ENCODE results near the gene UNK. TPM values are rescaled to one million over a fixed set of nuclear protein-coding genes. Genes with fewer than 3 reads are reported as not detected.

UNK gene
- total RNA-seq, 1 donor from 2014 or later = 61.2 TPM

DNA sequence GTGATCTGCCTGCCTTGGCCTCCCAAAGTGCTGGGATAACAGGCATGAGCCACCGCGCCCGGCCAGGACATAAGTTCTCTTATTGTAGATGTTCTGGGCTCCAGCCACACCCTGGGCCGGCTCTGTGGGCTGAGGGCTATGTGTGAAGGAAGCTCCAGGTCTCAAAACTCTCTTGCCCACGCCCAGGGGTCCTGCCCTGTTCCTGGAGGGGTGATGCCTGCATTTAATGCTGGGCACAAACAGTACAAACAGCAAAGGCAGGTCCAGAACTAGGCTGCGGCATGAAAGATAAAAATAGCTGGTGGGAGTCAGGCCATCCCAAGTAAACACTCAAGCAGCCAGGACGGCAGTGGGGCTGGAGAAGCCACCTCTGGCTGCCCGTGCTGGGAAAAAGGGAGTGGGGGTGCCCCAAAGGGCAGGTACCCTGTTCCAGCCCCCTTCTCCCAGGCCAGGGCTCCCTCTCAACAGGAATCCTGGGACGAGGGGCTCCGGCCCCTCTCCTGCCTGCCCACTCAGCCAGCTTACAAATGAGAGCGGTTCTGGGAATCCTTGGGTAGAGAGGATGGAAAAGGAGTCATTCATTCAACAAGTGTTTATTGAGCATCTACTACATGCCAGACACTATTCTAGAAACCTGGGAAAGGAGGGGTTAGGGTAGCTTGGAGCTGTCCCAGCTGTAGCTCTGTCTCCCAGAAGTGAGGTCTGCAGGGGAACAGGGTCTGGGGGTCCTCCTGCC is 89.1 kb downstream of the UNK start:
- CTCF ChIA-PET = interaction anchor here (0.6 kb wide), 1 partner anchor 9 kb away, joined by 4 read pairs; no protein-coding TSS in a partner anchor
- Mint-ChIP-seq H3K9me3 (no peaks in the 10 kb centered on the region), H3K4me1 (peaks cover 25% of the 10 kb centered on the region)

DNA sequence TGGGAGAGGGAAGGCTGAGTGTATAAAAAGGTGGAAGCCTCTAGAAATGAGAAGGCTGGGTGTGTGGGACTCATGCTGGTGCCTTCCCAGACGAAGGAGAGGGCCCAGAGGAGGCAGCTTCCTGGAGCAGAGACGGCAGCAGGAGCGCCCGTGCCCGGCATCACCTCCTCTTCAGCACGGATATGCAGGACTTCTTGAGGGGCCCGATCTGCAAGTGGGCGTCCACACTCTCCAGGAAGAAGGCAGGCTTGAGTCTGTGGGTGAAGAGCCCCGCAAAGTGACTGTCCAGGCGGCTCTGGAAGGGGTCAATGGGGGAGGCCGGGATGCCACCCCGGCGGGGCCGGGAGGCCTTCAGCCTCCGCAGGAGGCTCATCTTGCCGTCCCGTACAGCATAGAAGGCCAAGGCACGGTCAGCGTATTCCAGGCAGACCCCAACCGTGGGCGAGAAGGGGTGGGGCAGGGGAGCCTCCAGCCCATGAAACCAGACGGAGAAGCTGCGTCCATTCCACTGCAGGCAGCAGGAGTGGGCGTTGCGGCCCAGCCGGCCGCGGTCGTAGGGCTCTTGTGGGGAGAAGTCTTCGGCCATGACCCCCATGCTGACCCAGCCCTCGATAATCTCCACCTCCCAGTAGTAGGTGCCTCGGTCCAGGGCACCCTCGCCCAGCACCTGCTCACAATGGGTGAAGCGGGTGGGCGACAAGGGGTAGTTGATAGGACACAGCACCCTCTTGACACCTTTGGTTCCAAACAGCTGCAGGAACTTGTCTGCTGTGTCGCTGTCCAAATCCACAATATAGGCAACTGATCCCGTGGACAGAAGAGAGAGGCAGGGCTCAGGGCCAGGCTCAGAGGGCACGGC is 89.9 kb downstream of the UNK start:
- CTCF ChIA-PET = interaction anchor here (0.6 to 2.1 kb wide), 2 partner anchors 9 to 10 kb away, joined by 4 to 9 read pairs; no protein-coding TSS in a partner anchor
- ATAC-seq (ENCODE audit: low read depth) = no peak
- Mint-ChIP-seq H3K27me3 (no peaks in the 10 kb centered on the region), H3K9me3 (no peaks in the 10 kb centered on the region), H3K27ac (no peak overlapping the region), H3K4me3 (no peak overlapping the region), H3K4me1 (peaks cover 28% of the 10 kb centered on the region), H3K36me3 (ENCODE audit: low read depth) (no peaks in the 10 kb centered on the region)
- POLR2A ChIA-PET = interaction anchor here (0.8 to 7.1 kb wide), 3 partner anchors 17 to 97 kb away, joined by 3 to 129 read pairs (median 44); partner anchors contain the start of gene WBP2
- intact Hi-C loops (cut with micrococcal nuclease) = loop anchor here (5.0 kb wide), 1 partner anchor 32 kb away; the partner anchor contains the start of gene UNC13D
- TF ChIP-seq, protein P1, sequence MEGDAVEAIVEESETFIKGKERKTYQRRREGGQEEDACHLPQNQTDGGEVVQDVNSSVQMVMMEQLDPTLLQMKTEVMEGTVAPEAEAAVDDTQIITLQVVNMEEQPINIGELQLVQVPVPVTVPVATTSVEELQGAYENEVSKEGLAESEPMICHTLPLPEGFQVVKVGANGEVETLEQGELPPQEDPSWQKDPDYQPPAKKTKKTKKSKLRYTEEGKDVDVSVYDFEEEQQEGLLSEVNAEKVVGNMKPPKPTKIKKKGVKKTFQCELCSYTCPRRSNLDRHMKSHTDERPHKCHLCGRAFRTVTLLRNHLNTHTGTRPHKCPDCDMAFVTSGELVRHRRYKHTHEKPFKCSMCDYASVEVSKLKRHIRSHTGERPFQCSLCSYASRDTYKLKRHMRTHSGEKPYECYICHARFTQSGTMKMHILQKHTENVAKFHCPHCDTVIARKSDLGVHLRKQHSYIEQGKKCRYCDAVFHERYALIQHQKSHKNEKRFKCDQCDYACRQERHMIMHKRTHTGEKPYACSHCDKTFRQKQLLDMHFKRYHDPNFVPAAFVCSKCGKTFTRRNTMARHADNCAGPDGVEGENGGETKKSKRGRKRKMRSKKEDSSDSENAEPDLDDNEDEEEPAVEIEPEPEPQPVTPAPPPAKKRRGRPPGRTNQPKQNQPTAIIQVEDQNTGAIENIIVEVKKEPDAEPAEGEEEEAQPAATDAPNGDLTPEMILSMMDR (IDR thresholded peaks at IDR 0.05) = no peak
- DNase-seq = no peak

More for the DNA sequence above, 89.1 kb downstream of the UNK start:
- H3K4me3 Mint-ChIP-seq = no peak overlapping the region
- H3K27ac Mint-ChIP-seq = no peak overlapping the region
- ATAC-seq (ENCODE audit: low read depth) (no peak), DNase-seq (no peak)
- POLR2A ChIA-PET = interaction anchor here (0.6 to 7.1 kb wide), 3 partner anchors 10 to 94 kb away, joined by 3 to 129 read pairs (median 5); partner anchors contain the start of gene WBP2
- no peaks in the 10 kb centered on the region for H3K36me3 Mint-ChIP-seq (ENCODE audit: low read depth)
- no peaks in the 10 kb centered on the region for H3K27me3 Mint-ChIP-seq
- intact Hi-C loops (cut with micrococcal nuclease) = no loop called here
- TF ChIP-seq, protein P1 (IDR thresholded peaks at IDR 0.05) = no peak

Other genes with a start within 250 kb of the UNK start
- gene MYO15B, start 197.0 kb upstream of the UNK start, total RNA-seq = 207 and 264 TPM in 2 replicates
- gene SMIM5, start 151.4 kb upstream of the UNK start, total RNA-seq = 1.1 and 1.7 TPM in 2 replicates
- gene RECQL5, start 117.7 kb upstream of the UNK start, total RNA-seq = 55.9 and 65.4 TPM in 2 replicates
- 177 and 184 TPM in 2 replicates for gene SAP30BP, start 117.5 kb upstream of the UNK start, total RNA-seq
- gene ITGB4, start 63.3 kb upstream of the UNK start, total RNA-seq = 2.1 and 2.2 TPM in 2 replicates
- gene GALK1, start 19.6 kb upstream of the UNK start, total RNA-seq = 14.9 and 22.9 TPM in 2 replicates
- gene UNC13D, start 59.6 kb downstream of the UNK start, total RNA-seq = 90.4 and 102 TPM in 2 replicates
- gene WBP2, start 70.5 kb downstream of the UNK start, total RNA-seq = 66.0 and 68.7 TPM in 2 replicates
- gene TRIM47, start 93.8 kb downstream of the UNK start, total RNA-seq = 3.1 and 3.5 TPM in 2 replicates
- 20.0 and 22.4 TPM in 2 replicates for gene TRIM65, start 112.1 kb downstream of the UNK start, total RNA-seq
- 132 and 137 TPM in 2 replicates for gene MRPL38, start 120.1 kb downstream of the UNK start, total RNA-seq
- gene FBF1, start 156.2 kb downstream of the UNK start, total RNA-seq = 13.2 and 15.1 TPM in 2 replicates
- gene ACOX1, start 194.4 kb downstream of the UNK start, total RNA-seq = 23.3 and 25.8 TPM in 2 replicates
- 22.7 and 23.2 TPM in 2 replicates for gene TEN1, start 194.4 kb downstream of the UNK start, total RNA-seq
- 11.4 and 14.1 TPM in 2 replicates for gene CDK3, start 216.0 kb downstream of the UNK start, total RNA-seq
- not detected in 2 replicates for gene EVPL, start 242.5 kb downstream of the UNK start, total RNA-seq

Data from activated B cell treated with CpG ODN at 0.5 μM for 24 hours (primary cell).